H1 (cell line): ENCODE data around the gene CEBPG. TPM values are rescaled to one million over a fixed set of nuclear protein-coding genes. Genes with fewer than 3 reads are reported as not detected.

ENCODE experiments used
- CTCF ChIA-PET: fragments of 300-600 bp; sonication (Branson Sonifier 250); formaldehyde crosslinking; loops from one replicate; lab custom pipeline; 2021; ENCODE audit not compliant: partially characterized antibody; lab: Charles Lee
- POLR2A ChIA-PET: fragments of 300-600 bp; sonication (Branson Sonifier 250); formaldehyde crosslinking; loops from one replicate; lab custom pipeline; 2021; ENCODE audit warnings: inconsistent platforms; ENCODE audit not compliant: partially characterized antibody; lab: Charles Lee
- DNase-seq, 2 experiments: peaks; one replicate each; pipeline versions ENCODE4 v3.0.0 to v3.0.0-alpha.2; 2010 to 2022; ENCODE audit warnings: low spot score in 2 of 2, low read depth in 1 of 2, mixed read lengths in 1 of 2
- FAIRE-seq: peaks from 2 replicates; lab custom pipeline; 2011; peaks lifted over from hg19 to GRCh38; lab: Jason Lieb, UNC
- H2AFZ ChIP-seq: 2 replicates; pipeline ENCODE4 v1.8.1; 2012; ENCODE audit warnings: low read length, inconsistent platforms
- H2AK5ac ChIP-seq: 2 replicates; pipeline ENCODE4 v1.6.1; 2013; ENCODE audit warnings: low read depth, low read length
- H2BK120ac ChIP-seq: replicated peaks from 2 replicates; pipeline ENCODE3; 2013; ENCODE audit warnings: low read depth, low read length, inconsistent platforms
- H2BK12ac ChIP-seq: 2 replicates; pipeline ENCODE4 v1.6.1; 2013; ENCODE audit warnings: low read depth, low read length
- H2BK15ac ChIP-seq: 2 replicates; pipeline ENCODE4 v1.6.1; 2013; ENCODE audit warnings: low read length
- H2BK20ac ChIP-seq: 2 replicates; pipeline ENCODE4 v1.6.1; 2013; ENCODE audit warnings: low read length
- H2BK5ac ChIP-seq: 2 replicates; pipeline ENCODE4 v1.6.1; 2013; ENCODE audit warnings: low read depth, low read length
- H3K14ac ChIP-seq: 2 replicates; pipeline ENCODE4 v1.6.1; 2013; ENCODE audit warnings: inconsistent platforms; ENCODE audit not compliant: insufficient read length
- H3K18ac ChIP-seq: 2 replicates; pipeline ENCODE4 v1.6.1; 2013; ENCODE audit warnings: low read length; ENCODE audit errors: extremely low read depth
- H3K23ac ChIP-seq: 2 replicates; pipeline ENCODE4 v1.6.1; 2013; ENCODE audit warnings: inconsistent platforms; ENCODE audit not compliant: insufficient read length
- H3K23me2 ChIP-seq: 2 replicates; pipeline ENCODE4 v1.6.1; 2013; ENCODE audit warnings: low read depth, low read length
- H3K27ac ChIP-seq: 2 replicates; pipeline ENCODE4 v1.6.1; 2011; ENCODE audit warnings: low read depth, low read length, inconsistent platforms
- H3K27me3 ChIP-seq, 4 experiments: replicated peaks in 1 of 4; 1 replicate in 1 of 4; 2 replicates in 3 of 4; pipeline versions ENCODE4 v1.6.1 to v1.8.1; 2011 to 2013; ENCODE audit warnings: low read length in 3 of 4, mild to moderate bottlenecking in 3 of 4, inconsistent platforms in 2 of 4, mixed read lengths in 2 of 4, moderate library complexity in 1 of 4; ENCODE audit not compliant: control insufficient read depth in 3 of 4, insufficient read depth in 3 of 4; ENCODE audit errors: extremely low read depth in 1 of 4
- H3K36me3 ChIP-seq, 4 experiments: 2 replicates each; pipeline versions ENCODE4 v1.6.1 to v1.8.1; 2011 to 2013; ENCODE audit warnings: mild to moderate bottlenecking in 4 of 4, low read length in 3 of 4, moderate library complexity in 2 of 4, control low read depth in 1 of 4, inconsistent platforms in 1 of 4; ENCODE audit not compliant: insufficient read depth in 4 of 4, control insufficient read depth in 2 of 4
- H3K4ac ChIP-seq: replicated peaks from 2 replicates; pipeline ENCODE3; 2013; ENCODE audit warnings: low read length, low read depth, mixed read lengths, inconsistent platforms; ENCODE audit not compliant: insufficient read length
- H3K4me1 ChIP-seq, 4 experiments: replicated peaks in 1 of 4; 1 replicate in 1 of 4; 2 replicates in 3 of 4; pipeline versions ENCODE4 v1.6.1 to v1.8.1; 2011 to 2013; ENCODE audit warnings: low read length in 3 of 4, inconsistent platforms in 2 of 4, mixed read lengths in 1 of 4; ENCODE audit not compliant: insufficient read depth in 4 of 4, control insufficient read depth in 3 of 4
- H3K4me2 ChIP-seq, 2 experiments: 2 replicates each; pipeline versions ENCODE4 v1.6.1 to v1.8.1; 2011 to 2013; ENCODE audit warnings: low read depth in 2 of 2, low read length in 2 of 2, control low read depth in 1 of 2, inconsistent platforms in 1 of 2, mild to moderate bottlenecking in 1 of 2; ENCODE audit not compliant: insufficient read depth in 1 of 2
- H3K4me3 ChIP-seq, 4 experiments: fragments of 200-600, 300-600 bp in 1 of 4; sonication (generic), shearing (Covaris generic), sonication (Bioruptor Twin) in 1 of 4; 2 replicates each; pipeline versions ENCODE4 v1.5.1 to v1.8.1; 2011 to 2016; ENCODE audit warnings: low read length in 4 of 4, low read depth in 3 of 4, control low read depth in 2 of 4, inconsistent platforms in 2 of 4, mild to moderate bottlenecking in 2 of 4, mixed read lengths in 1 of 4, moderate library complexity in 1 of 4; ENCODE audit not compliant: insufficient read depth in 2 of 4; ENCODE audit errors: extremely low read depth in 1 of 4
- H3K56ac ChIP-seq: replicated peaks from 2 replicates; pipeline ENCODE3; 2013; ENCODE audit warnings: low read depth, mild to moderate bottlenecking, mixed read lengths, low read length, inconsistent platforms; ENCODE audit not compliant: insufficient read length
- H3K79me1 ChIP-seq: 2 replicates; pipeline ENCODE4 v1.6.1; 2013; ENCODE audit warnings: low read depth, low read length, control low read depth
- H3K79me2 ChIP-seq, 2 experiments: 2 replicates each; pipeline versions ENCODE4 v1.6.1 to v1.8.1; 2012 to 2013; ENCODE audit warnings: low read length in 2 of 2, mild to moderate bottlenecking in 2 of 2, inconsistent platforms in 1 of 2; ENCODE audit not compliant: insufficient read depth in 2 of 2, control insufficient read depth in 1 of 2
- H3K9ac ChIP-seq, 4 experiments: replicated peaks in 1 of 4; 1 replicate in 1 of 4; 2 replicates in 3 of 4; pipeline versions ENCODE4 v1.6.1 to v1.8.1; 2011 to 2013; ENCODE audit warnings: low read depth in 3 of 4, low read length in 3 of 4, control low read depth in 2 of 4, mild to moderate bottlenecking in 2 of 4, moderate library complexity in 2 of 4, inconsistent platforms in 1 of 4; ENCODE audit errors: extremely low read depth in 1 of 4
- H3K9me3 ChIP-seq, 2 experiments: 2 replicates each; pipeline versions ENCODE4 v1.6.1 to v1.8.1; 2012 to 2013; ENCODE audit warnings: mild to moderate bottlenecking in 2 of 2, moderate library complexity in 2 of 2, control low read depth in 1 of 2, inconsistent platforms in 1 of 2, low read depth in 1 of 2, low read length in 1 of 2, mixed read lengths in 1 of 2; ENCODE audit not compliant: insufficient read depth in 2 of 2
- H4K20me1 ChIP-seq, 2 experiments: replicated peaks in 1 of 2; 2 replicates each; pipeline versions ENCODE3 to v1.8.1; 2011 to 2013; ENCODE audit warnings: inconsistent platforms in 2 of 2, low read length in 2 of 2, mild to moderate bottlenecking in 1 of 2; ENCODE audit not compliant: insufficient read depth in 2 of 2, control insufficient read depth in 1 of 2
- H4K5ac ChIP-seq: 2 replicates; pipeline ENCODE4 v1.6.1; 2013; ENCODE audit warnings: low read length, low read depth, mixed read lengths, inconsistent platforms; ENCODE audit not compliant: insufficient read length
- H4K8ac ChIP-seq: 2 replicates; pipeline ENCODE4 v1.8.0; 2013; ENCODE audit warnings: mild to moderate bottlenecking, moderate library complexity, low read length, inconsistent platforms; ENCODE audit not compliant: insufficient read depth; ENCODE audit errors: extremely low read depth
- H4K91ac ChIP-seq: replicated peaks from 2 replicates; pipeline ENCODE3; 2013; ENCODE audit warnings: low read length, mixed read lengths, inconsistent platforms; ENCODE audit not compliant: insufficient read length
- BRCA1 ChIP-seq: IDR thresholded peaks from 2 replicates; pipeline ENCODE4 v1.6.1; 2012; ENCODE audit warnings: low read depth, low read length, improper control_type of control experiment
- CHD2 ChIP-seq: IDR thresholded peaks from 2 replicates; pipeline ENCODE4 v1.6.1; 2012; ENCODE audit warnings: low read length, improper control_type of control experiment
- CTCF ChIP-seq, 3 experiments: IDR thresholded peaks; 1 replicate in 2 of 3; 2 replicates in 1 of 3; pipeline versions ENCODE4 v1.5.1 to v1.6.1; 2011; ENCODE audit warnings: low read length in 3 of 3, mild to moderate bottlenecking in 3 of 3, inconsistent platforms in 2 of 3, low read depth in 1 of 3, moderate library complexity in 1 of 3; ENCODE audit not compliant: insufficient read depth in 1 of 3; ENCODE audit errors: control extremely low read depth in 1 of 3
- E2F6 ChIP-seq: IDR thresholded peaks from 2 replicates; pipeline ENCODE4 v1.6.1; 2012; ENCODE audit warnings: inconsistent platforms
- HDAC2 ChIP-seq, 2 experiments: fragments of 300-600 bp in 1 of 2; sonication (generic) in 1 of 2; IDR thresholded peaks; 2 replicates each; pipeline ENCODE4 v1.6.1; 2011 to 2012; ENCODE audit warnings: low read depth in 2 of 2, low read length in 2 of 2, mild to moderate bottlenecking in 2 of 2, moderate library complexity in 2 of 2, borderline replicate concordance in 1 of 2, inconsistent platforms in 1 of 2
- JUN ChIP-seq: IDR thresholded peaks from 2 replicates; pipeline ENCODE4 v1.6.1; 2011; ENCODE audit warnings: low read depth, mild to moderate bottlenecking, improper control_type of control experiment, low read length
- MAFK ChIP-seq: IDR thresholded peaks from 2 replicates; pipeline ENCODE4 v1.6.1; 2012; ENCODE audit warnings: low read depth, mild to moderate bottlenecking, improper control_type of control experiment, low read length
- MAX ChIP-seq: IDR thresholded peaks from 2 replicates; pipeline ENCODE4 v1.6.1; 2012; ENCODE audit warnings: inconsistent platforms
- SIRT6 ChIP-seq: IDR thresholded peaks from one replicate; pipeline ENCODE4 v1.7.1; 2012; ENCODE audit warnings: low read length, inconsistent platforms
- TEAD4 ChIP-seq: IDR thresholded peaks from 2 replicates; pipeline ENCODE4 v1.6.1; 2012; ENCODE audit warnings: low read depth, low read length, inconsistent platforms, mixed read lengths
- YY1 ChIP-seq: IDR thresholded peaks from 2 replicates; pipeline ENCODE4 v1.6.1; 2011; ENCODE audit warnings: low read depth, mild to moderate bottlenecking, low read length
- WGBS, 2 experiments: shearing (Covaris generic) in 1 of 2; methylation state at CpG; one replicate each; pipeline versions ENCODE4 v1.1.6 to v1.1.7; 2013 to 2015; ENCODE audit warnings: low lambda C conversion rate in 2 of 2, mixed read lengths in 2 of 2, inconsistent platforms in 1 of 2, low coverage in 1 of 2, missing lambda C conversion rate in 1 of 2; ENCODE audit not compliant: insufficient replicate concordance in 2 of 2, insufficient coverage in 1 of 2, insufficient read length in 1 of 2; ENCODE audit errors: extremely low coverage in 1 of 2, missing lambda C conversion rate in 1 of 2; 5-methylcytosine and 5-hydroxymethylcytosine counted together
- polyA plus RNA-seq, 7 experiments: library from polyadenylated mRNA; depleted of rRNA in 3 of 7; stranded (reverse) in 5 of 7; unstranded in 2 of 7; fragments of >200 nt in 5 of 7; fragments of 200-250 nt in 2 of 7; gene quantifications; 1 replicate in 5 of 7; 2 replicates in 1 of 7; 4 replicates in 1 of 7; pipeline versions ENCODE4 v1.2.1 to v1.2.3, GENCODE V29; 2011 to 2013; ENCODE audit warnings: missing spikeins in 2 of 7, mixed read lengths in 2 of 7
- total RNA-seq: library from RNA; stranded (reverse); fragmentation: NEBNext Ultra II Directional; extraction: Animal tissue kit (Norgen Biotek cat#: 25700); gene quantifications from 2 replicates; pipeline ENCODE4 v1.2.1, GENCODE V29; 2021

Gene CEBPG
- total and polyA plus RNA-seq, 2 of the 8 experiments (the other 6 are each of a cell fraction or from before 2014, with no cell fraction given) = 12.3 to 35.4 TPM

- Histone ChIP-seq H3K4me3 (no peak overlapping the region), H2BK15ac (no peak overlapping the region), H2BK12ac (no peak overlapping the region), H2AFZ (no peak overlapping the region), H3K23me2 (no peaks in the 10 kb centered on the region), H2BK5ac (no peak overlapping the region), H2AK5ac (no peak overlapping the region), H2BK20ac (no peak overlapping the region), H2BK120ac (no peak overlapping the region), H3K4me2 (no peak overlapping the region), H3K18ac (no peak overlapping the region), H4K5ac (no peak overlapping the region), H3K27me3 (no peaks in the 10 kb centered on the region; a peak in 1 of 7 replicates), H4K20me1 (peaks cover 6 to 16% of the 10 kb centered on the region in 2 experiments), H3K23ac (no peak overlapping the region), H3K9me3 (no peaks in the 10 kb centered on the region), H4K91ac (no peak overlapping the region), H3K56ac (no peak overlapping the region), H4K8ac (peak overlapping the region; percentile 66), H3K27ac (no peak overlapping the region), H3K79me1 (0 out of 2 replicates have a peak, but pooled peaks cover 3% of the 10 kb centered on the region), H3K79me2 (no peaks in the 10 kb centered on the region), H3K9ac (no peak overlapping the region), H3K4ac (no peak overlapping the region), H3K4me1 (peaks cover 0 to 4% (median 0%) of the 10 kb centered on the region in 4 experiments; a peak in 2 of 7 replicates), H3K36me3 (no peaks in the 10 kb centered on the region), H3K14ac (no peak overlapping the region)
- FAIRE-seq (no peak), DNase-seq (no peak)
- WGBS, 2 experiments = 90% methylated on average over 13 of the region's 13 CpGs; no CpG with 5 or more reads in 1 of the 2 experiments
- POLR2A ChIA-PET = interaction anchor here (1.1 kb wide), 1 partner anchor 188 kb away, joined by 4 read pairs; the partner anchor contains the start of gene SLC7A10
- CTCF ChIA-PET = interaction anchor here (0.5 to 24.5 kb wide), 14 partner anchors 11 to 378 kb away, joined by 3 to 426 read pairs (median 3); no protein-coding TSS in a partner anchor
- no peak for TF ChIP-seq TEAD4
- no peak for TF ChIP-seq CTCF (IDR thresholded peaks at IDR 0.05; ENCODE audit: control extremely low read depth in 1 of 3, insufficient read depth in 1 of 3, low read depth in 1 of 3, low read length in 3 of 3)
- no peak for TF ChIP-seq SIRT6
- TF ChIP-seq BRCA1 = no peak
- no peak for TF ChIP-seq YY1
- TF ChIP-seq CHD2 = no peak
- TF ChIP-seq HDAC2 (IDR thresholded peaks at IDR 0.05; ENCODE audit: borderline replicate concordance in 1 of 2, low read depth in 2 of 2, low read length in 2 of 2) = no peak
- no peak for TF ChIP-seq MAX
- no peak for TF ChIP-seq JUN
- TF ChIP-seq E2F6 = no peak
- no peak for TF ChIP-seq MAFK
Observed at GRCh38 chr19:33413426-33413725, 39.9 kb downstream of the CEBPG start.
